VCaP (cell line): ENCODE data around the gene LPIN1.

Experiments
- H3K27ac ChIP-seq: fragments of 450-650 bp; 2 replicates; pipeline ENCODE4 v1.5.1; 2017
- CTCF ChIP-seq: fragments of 450-650 bp; conservative IDR thresholded peaks from 2 replicates; pipeline ENCODE4 v1.5.1; 2017; ENCODE audit warnings: mild to moderate bottlenecking, moderate library complexity

LPIN1 gene

DNA sequence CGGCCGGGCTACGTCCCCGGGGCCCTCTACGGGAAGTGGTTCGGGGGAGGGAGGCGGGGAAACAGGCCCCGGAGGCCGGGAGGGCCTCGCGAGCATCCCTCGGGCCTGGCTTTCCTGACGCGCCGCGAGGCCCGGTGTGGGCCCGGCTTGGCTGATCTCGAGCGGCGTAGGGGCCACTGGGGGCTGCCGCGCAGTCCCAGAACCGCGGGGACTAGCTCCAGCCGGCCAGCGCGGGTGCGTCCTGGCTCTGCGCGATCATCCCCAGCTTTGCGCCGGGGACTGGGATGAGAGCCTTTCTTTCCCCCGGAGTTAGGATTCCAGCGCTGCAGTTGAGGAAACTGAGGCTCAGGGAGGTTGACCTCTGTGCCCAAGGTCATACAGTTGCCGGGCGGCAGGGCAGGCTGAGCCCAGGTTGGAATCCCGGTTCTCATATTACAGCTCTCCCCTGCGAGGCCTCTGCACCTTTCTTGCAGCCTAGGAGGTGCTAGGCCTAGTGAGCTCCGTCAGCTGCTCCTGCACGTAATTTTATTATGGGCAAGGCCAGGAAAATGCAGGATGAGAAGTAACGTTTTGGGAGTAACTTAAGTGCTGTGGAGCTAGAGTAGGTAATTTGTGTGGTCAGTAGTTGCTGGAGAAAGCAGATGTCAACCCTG, 501 bp downstream of the LPIN1 start:
- TF ChIP-seq CTCF: no peak; the same call in 1 of the 2 replicates
- H3K27ac ChIP-seq: peak overlapping the region; percentile 89

- TF ChIP-seq CTCF: no peak
- peak overlapping the region; percentile 89; the same call in 1 of the 2 replicates for H3K27ac ChIP-seq
These were observed 1.8 kb downstream of the LPIN1 start for GRCh38 chr2:11748018-11748860.

GRCh38 chr2:11748861-11749645, 2.6 kb downstream of the LPIN1 start:
- no peak for TF ChIP-seq CTCF
- no peak overlapping the region for H3K27ac ChIP-seq

- no peak overlapping the region for H3K27ac ChIP-seq
- TF ChIP-seq CTCF: no peak
These were observed 3.4 kb downstream of the LPIN1 start for GRCh38 chr2:11749646-11750349.

DNA sequence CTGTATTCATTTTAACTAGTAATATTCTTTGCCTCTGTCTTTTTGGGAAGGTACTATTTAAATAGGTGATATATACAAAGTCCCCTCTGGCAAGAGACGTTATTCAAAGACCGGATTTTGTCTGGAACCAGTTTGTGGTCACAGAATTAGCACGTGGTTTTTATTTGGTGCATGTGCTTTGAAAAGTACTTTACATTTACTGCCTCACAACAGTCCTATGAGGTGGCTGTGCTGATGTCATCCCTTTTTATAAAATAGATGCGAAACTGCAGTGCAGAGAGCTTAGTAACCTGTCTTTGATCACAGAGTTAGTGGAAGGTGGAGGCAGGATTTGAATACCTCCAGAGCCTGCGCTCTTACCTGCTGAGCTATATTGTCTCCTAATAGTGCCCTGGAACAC, 4.0 kb downstream of the LPIN1 start:
- no peak for TF ChIP-seq CTCF
- H3K27ac ChIP-seq: no peak overlapping the region

- TF ChIP-seq CTCF: no peak
- H3K27ac ChIP-seq: no peak overlapping the region
These were observed 4.5 kb downstream of the LPIN1 start for GRCh38 chr2:11750917-11751316.
